22Rv1 (cell line): ENCODE measurements around the gene DTNA.

Experiments
- CTCF ChIP-seq: fragments of 450-650 bp; IDR thresholded peaks from 2 replicates; pipeline ENCODE4 v1.5.1; 2017; ENCODE audit warnings: mild to moderate bottlenecking
- ZFX ChIP-seq: fragments of 450-650 bp; IDR thresholded peaks from 2 replicates; pipeline ENCODE4 v1.6.1; 2017; ENCODE audit warnings: antibody characterized with exemption, borderline replicate concordance

GRCh38 chr18:34744569-34744968 lies 34.5 kb downstream of the DTNA start:
- no peak for TF ChIP-seq ZFX
- TF ChIP-seq CTCF = no peak
